Epidermal melanocyte (primary cell): ENCODE results near the gene BTNL9.
"Not testable (repeated sequence)": the region's sequence is repeated elsewhere in the genome, so short reads cannot be mapped to it uniquely, and the experiment has no call there.

Source experiments
- DNase-seq: peaks from one replicate; pipeline ENCODE4 v3.0.0; 2011; ENCODE audit warnings: low spot score; ENCODE audit not compliant: insufficient read length

Gene BTNL9

GRCh38 chr5:181099602-181100086 is 59.6 kb downstream of the BTNL9 start:
- DNase-seq: no peak

GRCh38 chr5:181100121-181100875 is 60.2 kb downstream of the BTNL9 start:
- no peak for DNase-seq

- DNase-seq: not testable (repeated sequence)
Measured at GRCh38 chr5:181101030-181101641, 61.1 kb downstream of the BTNL9 start.

GRCh38 chr5:181101930-181102674 is 62.0 kb downstream of the BTNL9 start:
- not testable (repeated sequence) for DNase-seq

- not testable (repeated sequence) for DNase-seq
Measured at GRCh38 chr5:181104259-181104568, 64.1 kb downstream of the BTNL9 start.

- not testable (repeated sequence) for DNase-seq
Measured at GRCh38 chr5:181104606-181105390, 64.7 kb downstream of the BTNL9 start.

- no peak for DNase-seq
Measured at GRCh38 chr5:181105391-181106025, 65.4 kb downstream of the BTNL9 start.

GRCh38 chr5:181107699-181108098 is 67.6 kb downstream of the BTNL9 start:
- DNase-seq: no peak

GRCh38 chr5:181108578-181109165 is 68.6 kb downstream of the BTNL9 start:
- DNase-seq: no peak

GRCh38 chr5:181109489-181110013 is 69.5 kb downstream of the BTNL9 start:
- no peak for DNase-seq

GRCh38 chr5:181111010-181111409 is 70.9 kb downstream of the BTNL9 start:
- DNase-seq: no peak
